ENCODE measurements around the gene APBA2. TPM values are rescaled to one million over a fixed set of nuclear protein-coding genes. Genes with fewer than 3 reads are reported as not detected.

APBA2 gene
- polyA plus RNA-seq, 1 donor (not counting 4 experiments of a cell fraction or from before 2014, with no cell fraction given), result 5.5 TPM

GRCh38 chr15:29107291-29107890 is 221.6 kb downstream of the APBA2 start:
- Histone ChIP-seq H3K27me3 (ENCODE audit: control insufficient read depth, extremely low read depth, insufficient read depth, low read length) (no peaks in the 10 kb centered on the region), H3K9me1 (ENCODE audit: control insufficient read depth, extremely low read depth, insufficient read depth, low read length) (no peaks in the 10 kb centered on the region), H3K79me2 (ENCODE audit: control insufficient read depth, insufficient read depth, low read length) (no peaks in the 10 kb centered on the region), H2AFZ (ENCODE audit: control insufficient read depth, low read length) (no peak overlapping the region), H3K36me3 (ENCODE audit: control insufficient read depth in 2 of 2, extremely low read depth in 1 of 2, insufficient read depth in 2 of 2, low read length in 2 of 2) (no peaks in the 10 kb centered on the region), H3K4me2 (ENCODE audit: control insufficient read depth, extremely low read depth, insufficient read depth, low read depth, low read length) (no peak overlapping the region), H3K9ac (ENCODE audit: control insufficient read depth, extremely low read depth, insufficient read depth, low read length) (no peak overlapping the region), H3K4me3 (ENCODE audit: control insufficient read depth in 2 of 3, extremely low read depth in 1 of 3, insufficient read depth in 2 of 3, low read depth in 1 of 3, low read length in 3 of 3) (no peak overlapping the region), H4K20me1 (ENCODE audit: control insufficient read depth, extremely low read depth, insufficient read depth, low read length) (no peaks in the 10 kb centered on the region), H3K4me1 (ENCODE audit: control insufficient read depth, extremely low read depth, insufficient read depth, low read length) (no peaks in the 10 kb centered on the region), H3K9me3 (ENCODE audit: control insufficient read depth, low read depth, low read length) (no peaks in the 10 kb centered on the region), H3K27ac (ENCODE audit: control insufficient read depth, insufficient read depth, low read length) (no peak overlapping the region)
- DNase-seq (ENCODE audit: low read depth, low spot score) (no peak), FAIRE-seq (no peak)
- TF ChIP-seq CTCF (optimal IDR thresholded peaks at IDR 0.05 in 1 of 3, IDR thresholded peaks at IDR 0.05 in 1 of 3, conservative IDR thresholded peaks at IDR 0.05 in 1 of 3; ENCODE audit: extremely low read depth in 1 of 3, insufficient read depth in 2 of 3, low read length in 3 of 3) (no peak), EZH2 (IDR thresholded peaks at IDR 0.05; ENCODE audit: low read length) (no peak)
- dilution Hi-C loops (cut with MboI; ENCODE audit: extremely low pct_ligation_motif_present, low sequenced_read_pairs), result no loop called here

GRCh38 chr15:29107971-29108645 is 222.3 kb downstream of the APBA2 start:
- no peaks in the 10 kb centered on the region for H3K79me2 ChIP-seq (ENCODE audit: control insufficient read depth, insufficient read depth, low read length)

More at GRCh38 chr15:29107971-29108645, 222.3 kb downstream of the APBA2 start:
- FAIRE-seq (no peak), DNase-seq (ENCODE audit: low read depth, low spot score) (no peak)
- no peaks in the 10 kb centered on the region for H3K9me1 ChIP-seq (ENCODE audit: control insufficient read depth, extremely low read depth, insufficient read depth, low read length)
- H3K27me3 ChIP-seq (ENCODE audit: control insufficient read depth, extremely low read depth, insufficient read depth, low read length), result no peaks in the 10 kb centered on the region
- no peak overlapping the region for H3K4me2 ChIP-seq (ENCODE audit: control insufficient read depth, extremely low read depth, insufficient read depth, low read depth, low read length)
- H3K36me3 ChIP-seq (ENCODE audit: control insufficient read depth in 2 of 2, extremely low read depth in 1 of 2, insufficient read depth in 2 of 2, low read length in 2 of 2), result no peaks in the 10 kb centered on the region
- dilution Hi-C loops (cut with MboI; ENCODE audit: extremely low pct_ligation_motif_present, low sequenced_read_pairs), result no loop called here
- H3K9me3 ChIP-seq (ENCODE audit: control insufficient read depth, low read depth, low read length), result no peaks in the 10 kb centered on the region
- no peak for TF ChIP-seq EZH2 (IDR thresholded peaks at IDR 0.05; ENCODE audit: low read length)
- TF ChIP-seq CTCF (optimal IDR thresholded peaks at IDR 0.05 in 1 of 3, IDR thresholded peaks at IDR 0.05 in 1 of 3, conservative IDR thresholded peaks at IDR 0.05 in 1 of 3; ENCODE audit: extremely low read depth in 1 of 3, insufficient read depth in 2 of 3, low read length in 3 of 3), result no peak
- H3K4me3 ChIP-seq (ENCODE audit: control insufficient read depth in 2 of 3, extremely low read depth in 1 of 3, insufficient read depth in 2 of 3, low read depth in 1 of 3, low read length in 3 of 3), result no peak overlapping the region
- H4K20me1 ChIP-seq (ENCODE audit: control insufficient read depth, extremely low read depth, insufficient read depth, low read length), result no peaks in the 10 kb centered on the region
- H2AFZ ChIP-seq (ENCODE audit: control insufficient read depth, low read length), result no peak overlapping the region
- H3K9ac ChIP-seq (ENCODE audit: control insufficient read depth, extremely low read depth, insufficient read depth, low read length), result no peak overlapping the region
- H3K27ac ChIP-seq (ENCODE audit: control insufficient read depth, insufficient read depth, low read length), result no peak overlapping the region
- H3K4me1 ChIP-seq (ENCODE audit: control insufficient read depth, extremely low read depth, insufficient read depth, low read length), result no peaks in the 10 kb centered on the region
